Measurements from ENCODE around the gene R3HDM1.
"Not testable (repeated sequence)": the region's sequence is repeated elsewhere in the genome, so short reads cannot be mapped to it uniquely, and the experiment has no call there.

R3HDM1 gene

DNA sequence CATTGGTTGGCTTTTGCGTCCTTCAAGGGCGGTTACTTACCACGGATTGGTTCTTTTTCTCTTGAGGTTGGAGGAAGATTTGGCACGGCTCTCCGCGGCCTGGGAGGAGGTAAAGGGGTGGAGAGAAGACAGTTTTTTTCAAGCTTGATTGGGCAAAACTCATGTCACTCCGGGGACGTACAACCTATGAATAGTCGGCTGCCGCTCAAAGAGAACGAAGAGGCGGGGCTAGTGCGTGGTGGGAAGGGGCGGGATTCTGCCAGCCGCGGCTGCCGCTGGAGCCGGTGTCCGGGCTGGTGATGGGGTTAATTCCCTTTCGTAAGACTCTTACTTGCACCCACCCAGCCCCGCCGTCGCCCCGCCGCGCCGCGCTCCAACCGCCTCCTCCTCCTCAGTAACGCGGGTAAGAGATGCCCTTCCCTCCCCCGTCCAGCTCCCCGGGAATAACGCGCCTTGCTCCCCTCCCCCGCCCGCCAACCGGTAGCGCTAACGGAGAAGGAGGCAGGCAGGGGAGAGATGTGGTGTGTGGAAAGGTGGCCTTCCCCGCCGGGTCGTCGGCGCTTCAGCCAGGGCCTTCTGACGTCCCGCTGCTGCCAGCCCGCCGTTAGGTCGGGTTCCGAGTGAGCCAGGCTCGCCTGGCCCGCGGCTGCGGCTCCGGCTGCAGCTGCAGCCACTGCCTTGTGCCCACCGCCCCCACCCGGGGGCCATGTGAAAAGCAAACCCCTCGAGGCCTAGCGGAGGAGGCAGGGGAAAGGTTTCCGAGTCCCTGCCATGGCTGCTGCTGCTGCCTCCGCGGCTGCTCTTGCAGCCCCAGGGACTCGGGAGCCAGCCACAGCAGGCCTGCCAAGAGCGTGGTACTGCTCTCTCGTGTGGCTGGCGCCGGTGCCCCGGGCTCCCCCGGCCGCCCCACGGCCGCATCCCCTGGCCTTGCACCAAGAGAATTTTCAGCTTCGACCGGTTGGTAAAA, at the start of gene R3HDM1:
Gene R3HDM1 (plus strand): TSS at position 254 of the 967 bp plus-strand sequence. CDS start 73,362 bp downstream, outside the sequence.
- peak; percentile 70 for DNase-seq

DNA sequence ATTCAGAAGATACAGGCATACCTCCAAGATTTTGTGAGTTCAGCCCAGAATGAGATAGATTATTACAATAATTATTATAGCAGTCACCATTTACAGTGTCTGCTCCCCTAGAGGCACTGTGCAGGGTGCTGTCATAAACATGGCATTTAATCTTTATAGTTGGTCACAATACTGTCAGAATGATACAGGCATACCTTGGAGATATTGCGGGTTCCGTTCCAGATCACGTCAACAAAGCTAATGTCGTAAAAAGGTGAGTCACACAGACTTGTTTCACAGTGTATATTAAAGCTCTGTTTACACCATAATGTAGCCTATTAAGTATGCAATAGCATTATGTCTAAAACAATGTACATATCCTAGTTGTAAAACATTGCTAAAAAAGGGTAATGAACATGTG, 45.8 kb upstream of the R3HDM1 start:
- no peak for DNase-seq

GRCh38 chr2:135490376-135490775, 40.9 kb upstream of the R3HDM1 start:
- DNase-seq: no peak

DNA sequence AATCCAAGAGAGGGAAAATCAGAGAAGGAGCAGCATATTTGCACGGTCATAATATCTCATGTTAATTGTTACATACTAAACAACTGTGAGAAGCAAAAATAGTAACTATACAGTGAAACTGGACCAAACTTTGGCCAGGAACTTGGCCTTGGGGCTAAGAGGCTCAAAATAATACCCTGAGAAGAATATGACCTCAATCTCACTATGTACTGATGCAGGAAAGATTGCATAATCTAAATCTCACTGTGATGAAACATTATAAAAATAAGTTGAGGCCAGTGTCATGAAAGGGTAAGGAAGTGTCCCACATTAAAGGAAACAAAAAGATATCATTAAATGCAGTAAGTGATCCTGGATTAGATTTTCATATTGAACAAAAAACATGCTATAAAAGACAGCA, 36.8 kb upstream of the R3HDM1 start:
- DNase-seq: no peak

GRCh38 chr2:135494917-135495316, 36.4 kb upstream of the R3HDM1 start:
- no peak for DNase-seq

GRCh38 chr2:135498588-135498987, 32.7 kb upstream of the R3HDM1 start:
- DNase-seq: not testable (repeated sequence)

- DNase-seq: no peak
These were observed 26.5 kb upstream of the R3HDM1 start for GRCh38 chr2:135504811-135505210.

GRCh38 chr2:135510577-135510976, 20.7 kb upstream of the R3HDM1 start:
- no peak for DNase-seq

- no peak for DNase-seq
These were observed 19.2 kb upstream of the R3HDM1 start for GRCh38 chr2:135512099-135512498.

- no peak for DNase-seq
These were observed 5.5 kb upstream of the R3HDM1 start for GRCh38 chr2:135525786-135526185.

- DNase-seq: no peak
These were observed 3.3 kb upstream of the R3HDM1 start for GRCh38 chr2:135528006-135528405.

- DNase-seq: peak; percentile 35
These were observed 712 bp upstream of the R3HDM1 start, which contains the start of gene ZRANB3 for GRCh38 chr2:135530313-135531230. Gene ZRANB3 (minus strand): TSS chr2:135531218.

GRCh38 chr2:135532581-135532980, 1.3 kb downstream of the R3HDM1 start:
- no peak for DNase-seq

GRCh38 chr2:135533545-135533944, 2.3 kb downstream of the R3HDM1 start:
- DNase-seq: not testable (repeated sequence)

GRCh38 chr2:135546436-135546835, 15.2 kb downstream of the R3HDM1 start:
- DNase-seq: no peak

- no peak for DNase-seq
These were observed 16.0 kb downstream of the R3HDM1 start for GRCh38 chr2:135547311-135547710.

DNA sequence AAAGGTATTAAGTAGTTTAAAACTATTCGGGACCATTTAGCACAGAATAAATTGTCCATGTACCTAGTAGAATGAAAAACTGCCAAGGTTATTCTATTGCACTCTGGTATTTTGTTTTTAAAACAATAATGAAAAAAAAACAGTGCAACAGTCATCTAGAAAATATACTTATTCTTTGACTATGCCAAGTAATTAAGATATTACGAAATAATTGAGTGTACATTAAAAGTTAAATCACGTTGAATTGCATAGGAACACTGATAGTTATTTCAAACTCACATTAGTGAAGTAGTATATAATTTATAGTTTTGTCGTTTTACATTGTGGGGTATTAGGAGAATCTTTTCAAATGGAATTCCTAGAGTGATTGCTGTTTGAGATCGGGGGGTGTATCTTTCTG, 20.1 kb downstream of the R3HDM1 start:
- DNase-seq: no peak

DNA sequence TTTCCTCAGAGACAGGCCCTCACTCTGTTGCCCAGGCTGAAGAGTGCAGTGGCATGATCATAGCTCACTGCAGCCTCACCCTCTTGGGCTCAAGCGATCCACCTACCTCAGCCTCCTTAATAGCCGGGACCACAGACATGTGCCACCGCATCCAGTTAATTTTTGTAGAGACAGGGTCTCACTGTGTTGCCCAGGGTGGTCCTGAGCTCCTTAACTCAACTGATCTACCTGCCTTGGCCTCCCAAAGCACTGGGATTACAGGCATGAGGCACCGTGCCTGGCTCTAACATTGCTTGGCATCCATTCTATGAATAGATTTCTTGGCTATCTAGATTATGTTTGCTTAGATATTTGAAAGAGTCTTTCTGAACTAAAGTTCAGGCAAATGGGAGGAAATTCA, 21.6 kb downstream of the R3HDM1 start:
- no peak for DNase-seq

DNA sequence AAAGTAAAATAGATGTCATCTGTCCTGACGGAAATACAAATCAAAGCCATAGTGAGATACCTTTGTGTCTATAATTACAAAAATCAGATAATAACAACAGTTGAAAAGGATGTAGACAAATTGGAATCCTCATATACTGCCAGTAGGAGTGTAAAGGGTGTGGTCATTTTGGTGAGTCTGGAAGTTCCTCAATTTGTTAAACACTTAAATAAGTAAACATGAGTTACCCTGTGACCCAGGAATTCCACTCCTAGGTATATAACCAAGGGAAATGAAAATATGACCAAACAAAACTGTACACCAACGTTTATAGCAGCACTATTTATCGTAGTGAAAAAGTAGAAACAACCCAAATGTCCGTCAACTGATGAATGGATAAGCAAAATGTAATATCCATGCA, 24.0 kb downstream of the R3HDM1 start:
- no peak for DNase-seq

GRCh38 chr2:135557530-135557929, 26.2 kb downstream of the R3HDM1 start:
- DNase-seq: no peak

DNA sequence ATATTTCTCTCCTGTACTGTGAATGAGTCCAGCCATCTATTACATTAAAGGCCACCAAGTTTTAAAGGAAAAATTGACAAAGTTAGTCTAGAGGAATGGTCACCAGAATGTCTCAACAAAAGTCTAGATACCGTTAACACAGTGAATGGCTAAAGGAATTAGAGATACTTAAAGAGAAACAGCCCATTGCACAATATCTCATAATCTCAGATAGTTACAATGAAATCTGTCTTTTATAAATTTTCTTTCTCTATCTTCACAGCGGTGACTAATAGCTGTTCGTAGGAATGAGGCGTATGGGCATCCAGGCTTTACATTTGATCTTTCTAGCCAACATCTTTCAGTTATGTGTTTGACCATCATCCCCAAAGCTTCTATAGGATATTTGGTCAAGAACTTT, 30.6 kb downstream of the R3HDM1 start:
- no peak for DNase-seq

- no peak for DNase-seq
These were observed 32.5 kb downstream of the R3HDM1 start for GRCh38 chr2:135563793-135564192.

DNA sequence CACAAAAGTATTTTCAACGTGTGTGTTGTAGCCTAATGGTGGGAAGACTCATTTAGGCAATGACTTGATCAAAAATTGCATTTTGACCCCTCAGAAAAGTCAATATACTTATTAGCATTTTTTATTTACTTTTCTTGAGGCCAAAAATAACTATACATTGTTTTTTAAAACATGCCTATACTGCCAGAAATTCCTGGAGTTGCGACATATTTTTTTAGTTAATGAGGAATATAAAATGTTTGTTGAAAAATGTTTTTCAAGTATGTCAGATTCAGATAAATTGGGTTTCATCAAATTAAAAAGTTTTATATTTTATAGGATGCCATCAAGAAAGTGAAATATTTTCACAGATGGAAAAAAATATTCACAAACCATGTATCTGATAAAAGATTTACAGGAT, 39.6 kb downstream of the R3HDM1 start:
- DNase-seq: no peak
